SU-DHL-6 (cell line): ENCODE data around the gene RBM28.

Experiments
- EZH2phosphoT487 ChIP-seq: fragments of 200-600 bp; sonication (generic), shearing (Covaris generic); conservative IDR thresholded peaks from 2 replicates; pipeline ENCODE4 v1.6.1; 2018; ENCODE audit warnings: mild to moderate bottlenecking, antibody characterized with exemption, low read length, moderate library complexity, mixed read lengths
- TF ChIP-seq, protein P1 (sequence below): fragments of 200-600 bp; sonication (generic); IDR thresholded peaks from one replicate; pipeline ENCODE4 v1.5.1; 2017; ENCODE audit warnings: antibody characterized with exemption, mild to moderate bottlenecking, low read length, moderate library complexity; ENCODE audit not compliant: insufficient read depth, poor library complexity, severe bottlenecking

DNA sequence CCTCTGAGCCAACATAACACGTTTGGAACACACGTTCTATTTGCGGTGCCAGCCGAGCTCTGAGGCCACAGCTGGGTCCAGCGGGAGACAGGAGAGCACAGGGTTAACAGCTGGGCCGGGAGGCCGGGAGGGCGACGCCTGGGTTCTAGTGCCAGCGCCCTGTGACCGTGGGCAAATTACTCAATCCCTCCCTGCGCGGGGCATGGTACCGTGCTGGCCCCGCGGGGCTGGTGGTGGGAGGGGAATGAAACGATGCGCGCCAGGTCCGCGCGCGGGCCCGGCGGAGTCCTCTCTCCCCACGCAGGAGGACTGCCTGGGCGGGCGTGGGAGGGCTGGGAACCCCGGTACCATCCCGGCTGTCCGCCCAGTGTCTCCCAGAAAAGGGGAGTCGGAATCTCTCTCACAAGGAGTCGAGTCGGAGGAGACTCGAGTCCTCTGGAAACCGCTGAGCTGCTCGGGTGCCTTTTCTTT is 72.2 kb downstream of the RBM28 start:
- TF ChIP-seq, protein P1, sequence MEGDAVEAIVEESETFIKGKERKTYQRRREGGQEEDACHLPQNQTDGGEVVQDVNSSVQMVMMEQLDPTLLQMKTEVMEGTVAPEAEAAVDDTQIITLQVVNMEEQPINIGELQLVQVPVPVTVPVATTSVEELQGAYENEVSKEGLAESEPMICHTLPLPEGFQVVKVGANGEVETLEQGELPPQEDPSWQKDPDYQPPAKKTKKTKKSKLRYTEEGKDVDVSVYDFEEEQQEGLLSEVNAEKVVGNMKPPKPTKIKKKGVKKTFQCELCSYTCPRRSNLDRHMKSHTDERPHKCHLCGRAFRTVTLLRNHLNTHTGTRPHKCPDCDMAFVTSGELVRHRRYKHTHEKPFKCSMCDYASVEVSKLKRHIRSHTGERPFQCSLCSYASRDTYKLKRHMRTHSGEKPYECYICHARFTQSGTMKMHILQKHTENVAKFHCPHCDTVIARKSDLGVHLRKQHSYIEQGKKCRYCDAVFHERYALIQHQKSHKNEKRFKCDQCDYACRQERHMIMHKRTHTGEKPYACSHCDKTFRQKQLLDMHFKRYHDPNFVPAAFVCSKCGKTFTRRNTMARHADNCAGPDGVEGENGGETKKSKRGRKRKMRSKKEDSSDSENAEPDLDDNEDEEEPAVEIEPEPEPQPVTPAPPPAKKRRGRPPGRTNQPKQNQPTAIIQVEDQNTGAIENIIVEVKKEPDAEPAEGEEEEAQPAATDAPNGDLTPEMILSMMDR, result no peak
- no peak for TF ChIP-seq EZH2phosphoT487
